DLD1 (cell line): ENCODE results near the gene GSTO1.

Experiments
- in situ Hi-C: cut with HindIII; loops from 2 replicates; pipeline ENCODE4 v1.10.0; 2017; ENCODE audit warnings: low sequenced_read_pairs

GSTO1 gene

DNA sequence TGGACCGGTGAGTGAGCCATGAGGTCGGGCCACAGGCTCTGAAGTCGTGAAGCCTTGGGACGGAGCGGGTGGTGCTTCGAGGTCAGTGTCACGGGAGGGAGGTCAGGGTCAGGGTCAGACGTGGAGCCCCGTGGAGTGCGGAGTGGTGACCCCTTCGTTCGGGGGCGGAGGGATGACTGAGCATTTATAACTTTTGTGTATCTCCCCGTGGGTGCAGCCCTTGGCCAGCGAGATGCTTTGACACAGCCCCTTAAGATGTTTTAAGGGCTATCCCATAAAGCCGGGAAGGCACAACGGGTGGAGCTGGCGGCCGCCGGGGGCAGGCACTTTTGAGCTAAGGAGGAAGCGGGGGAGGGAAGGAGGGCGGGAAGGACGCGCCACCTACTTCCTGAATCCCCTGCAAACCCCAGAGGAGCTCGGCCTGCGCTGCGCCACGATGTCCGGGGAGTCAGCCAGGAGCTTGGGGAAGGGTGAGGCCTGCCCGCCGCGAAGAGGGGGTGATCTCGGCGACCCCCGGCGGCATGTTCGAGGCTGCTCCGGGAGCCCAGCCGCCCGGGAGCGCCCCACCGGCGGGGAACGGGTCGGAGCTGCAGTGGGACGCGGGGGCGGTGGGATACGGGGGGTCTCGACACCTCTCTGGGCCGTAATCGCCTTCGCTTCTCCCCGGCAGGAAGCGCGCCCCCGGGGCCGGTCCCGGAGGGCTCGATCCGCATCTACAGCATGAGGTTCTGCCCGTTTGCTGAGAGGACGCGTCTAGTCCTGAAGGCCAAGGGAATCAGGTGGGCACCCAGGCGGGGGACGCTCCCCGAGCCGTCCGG lies at the start of gene GSTO1:
Gene GSTO1, plus strand, starts transcription at position 400 of the 818 bp plus-strand sequence. Its CDS starts 37 bp downstream, at position 437.
- in situ Hi-C loops, result no loop called here

- in situ Hi-C loops, result no loop called here
Measured at GRCh38 chr10:104208730-104209129, 46.0 kb upstream of the GSTO1 start.

- in situ Hi-C loops, result no loop called here
Measured at GRCh38 chr10:104209575-104210198, 45.0 kb upstream of the GSTO1 start.

- in situ Hi-C loops, result no loop called here
Measured at GRCh38 chr10:104216631-104217030, 38.1 kb upstream of the GSTO1 start.

DNA sequence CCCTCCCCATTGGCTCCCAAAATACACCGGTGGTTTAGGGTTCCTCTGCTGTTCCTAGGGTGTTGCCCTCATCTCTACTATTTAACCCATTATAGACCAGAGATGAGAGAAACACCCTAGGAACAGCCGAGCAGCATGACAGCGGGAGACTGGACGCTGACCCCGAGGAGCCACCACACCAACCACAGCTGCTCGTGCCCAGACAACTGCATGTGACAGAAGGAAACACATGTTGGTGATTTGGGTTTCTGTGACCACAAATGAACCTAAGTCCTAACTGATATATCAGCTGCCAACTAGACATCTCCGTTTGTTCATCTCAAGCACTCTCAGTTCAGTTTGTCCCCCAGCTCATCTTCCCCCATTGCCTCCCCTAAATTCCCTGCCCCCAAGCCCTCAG lies 35.9 kb upstream of the GSTO1 start:
- in situ Hi-C loops, result no loop called here

GRCh38 chr10:104220522-104220921 lies 34.2 kb upstream of the GSTO1 start:
- in situ Hi-C loops, result no loop called here

- in situ Hi-C loops, result no loop called here
Measured at GRCh38 chr10:104223304-104223703, 31.4 kb upstream of the GSTO1 start.

DNA sequence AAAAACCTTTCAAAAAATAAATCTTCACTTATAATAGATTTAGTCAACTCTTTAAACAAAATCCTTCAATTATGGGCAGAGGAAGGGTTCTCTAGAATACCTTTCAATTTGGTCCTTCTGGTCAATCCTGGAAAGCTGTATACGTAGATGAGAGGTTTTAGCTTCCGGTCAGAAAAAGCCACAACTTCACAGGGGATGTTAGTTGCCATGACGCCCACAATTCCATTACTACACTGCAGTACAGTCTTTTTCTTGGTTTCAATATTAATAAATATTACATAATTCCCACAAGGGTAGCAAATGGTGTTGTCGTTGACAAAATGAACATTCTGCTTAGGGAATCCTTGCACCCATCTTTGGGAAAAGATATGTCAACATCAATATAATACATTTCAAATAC lies 24.2 kb upstream of the GSTO1 start:
- in situ Hi-C loops, result loop anchor here (25.0 kb wide), 1 partner anchor 93 kb away; no protein-coding TSS in a partner anchor

- in situ Hi-C loops, result loop anchor here (25.0 kb wide), 1 partner anchor 95 kb away; no protein-coding TSS in a partner anchor
Measured at GRCh38 chr10:104231784-104232612, 22.7 kb upstream of the GSTO1 start, which contains the start of gene CFAP43. CFAP43 (minus strand) TSS chr10:104232364; CDS start chr10:104232246, 118 bp downstream.

GRCh38 chr10:104232613-104233102 lies 22.0 kb upstream of the GSTO1 start:
- in situ Hi-C loops, result loop anchor here (25.0 kb wide), 1 partner anchor 95 kb away; no protein-coding TSS in a partner anchor

- in situ Hi-C loops, result loop anchor here (25.0 kb wide), 1 partner anchor 97 kb away; no protein-coding TSS in a partner anchor
Measured at GRCh38 chr10:104233817-104234216, 20.9 kb upstream of the GSTO1 start.

DNA sequence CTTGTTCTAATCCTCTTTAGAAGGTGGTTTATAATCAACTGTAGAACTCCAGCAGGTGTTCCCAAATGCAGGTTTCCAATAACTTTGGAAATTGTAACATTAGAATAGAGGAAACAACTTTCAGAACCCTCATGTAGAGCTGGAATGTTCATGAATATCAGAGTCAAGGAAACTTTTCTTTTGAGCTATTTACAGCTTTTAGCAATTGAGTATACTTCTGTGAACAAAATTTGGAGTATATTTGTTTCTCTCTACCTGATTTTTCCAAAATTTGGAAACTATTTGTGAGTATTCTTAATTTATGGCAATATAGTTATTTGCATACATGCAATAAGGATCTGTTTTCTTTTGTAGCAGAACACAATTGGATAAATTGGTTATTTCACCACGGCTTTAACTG lies 19.8 kb upstream of the GSTO1 start:
- in situ Hi-C loops, result loop anchor here (25.0 kb wide), 1 partner anchor 98 kb away; no protein-coding TSS in a partner anchor

DNA sequence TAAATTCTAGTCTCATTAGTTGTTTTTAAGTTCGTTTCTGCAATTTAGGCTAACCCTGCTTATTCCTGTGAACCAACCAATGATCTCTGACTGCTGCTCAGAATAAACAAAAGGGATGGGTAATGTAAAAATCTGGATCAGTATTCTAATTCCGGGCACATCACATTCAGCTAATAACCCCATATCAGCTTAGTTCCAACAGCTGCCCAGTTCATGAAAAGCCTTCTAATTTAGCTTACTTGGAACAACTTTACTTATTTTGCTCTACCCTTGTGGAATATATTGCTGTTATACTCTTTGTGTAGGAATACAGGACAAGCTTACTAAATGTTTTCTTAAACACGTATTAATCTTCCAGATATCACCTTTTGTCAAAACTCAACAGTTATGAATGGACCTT lies 18.9 kb upstream of the GSTO1 start:
- in situ Hi-C loops, result loop anchor here (25.0 kb wide), 1 partner anchor 98 kb away; no protein-coding TSS in a partner anchor

DNA sequence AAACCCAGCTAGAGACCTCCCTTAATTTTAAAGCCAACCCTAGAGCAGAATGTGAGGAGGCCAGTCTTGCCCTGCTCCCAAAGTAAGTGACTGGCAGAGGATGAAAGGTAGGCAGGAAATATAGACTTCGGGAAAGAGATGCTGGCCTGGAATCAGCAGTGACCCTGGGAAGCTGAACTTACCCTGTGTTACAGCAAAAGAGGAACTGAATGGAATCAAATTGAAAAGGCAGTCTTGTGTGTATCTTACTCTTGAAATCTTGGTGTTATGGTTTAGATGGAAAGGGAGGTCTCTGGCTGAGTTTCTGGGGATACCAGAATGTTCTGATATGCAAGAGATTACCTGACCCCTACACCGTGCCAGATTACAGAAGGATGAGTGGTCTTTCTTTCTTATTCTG lies 14.6 kb upstream of the GSTO1 start:
- in situ Hi-C loops, result loop anchor here (25.0 kb wide), 1 partner anchor 103 kb away; no protein-coding TSS in a partner anchor

GRCh38 chr10:104242545-104242944 lies 12.1 kb upstream of the GSTO1 start:
- in situ Hi-C loops, result loop anchor here (25.0 kb wide), 1 partner anchor 105 kb away; no protein-coding TSS in a partner anchor

GRCh38 chr10:104243009-104243408 lies 11.7 kb upstream of the GSTO1 start:
- in situ Hi-C loops, result loop anchor here (25.0 kb wide), 1 partner anchor 106 kb away; no protein-coding TSS in a partner anchor

GRCh38 chr10:104243512-104243911 lies 11.2 kb upstream of the GSTO1 start:
- in situ Hi-C loops, result loop anchor here (25.0 kb wide), 1 partner anchor 106 kb away; no protein-coding TSS in a partner anchor

DNA sequence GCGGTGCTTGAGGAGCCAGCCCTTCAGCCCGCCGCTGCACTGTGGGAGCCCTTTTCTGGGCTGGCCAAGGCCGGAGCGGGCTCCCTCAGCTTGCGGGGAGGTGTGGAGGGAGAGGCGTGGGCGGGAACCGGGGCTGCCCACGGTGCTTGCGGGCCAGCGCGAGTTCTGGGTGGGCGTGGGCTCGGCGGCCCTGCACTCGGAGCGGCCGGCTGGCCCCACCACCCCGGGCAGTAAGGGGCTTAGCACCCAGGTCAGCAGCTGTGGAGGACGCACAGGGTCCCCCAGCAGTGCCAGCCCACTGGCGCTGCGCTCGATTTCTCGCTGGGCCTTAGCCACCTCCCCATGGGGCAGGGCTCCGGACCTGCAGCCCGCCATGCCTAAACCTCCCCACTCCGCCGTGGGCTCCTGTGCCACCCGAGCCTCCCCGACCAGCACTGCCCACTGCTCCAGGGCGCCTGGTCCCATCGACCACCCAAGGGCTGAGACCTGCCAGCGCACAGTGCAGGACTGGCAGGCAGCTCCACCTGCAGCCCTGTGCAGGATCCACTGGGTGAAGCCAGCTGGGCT lies 9.5 kb upstream of the GSTO1 start:
- in situ Hi-C loops, result loop anchor here (25.0 kb wide), 1 partner anchor 108 kb away; no protein-coding TSS in a partner anchor

- in situ Hi-C loops, result loop anchor here (25.0 kb wide), 1 partner anchor 110 kb away; no protein-coding TSS in a partner anchor
Measured at GRCh38 chr10:104246976-104247375, 7.7 kb upstream of the GSTO1 start.
